GM23248 (cell line): ENCODE data around the gene ING1.

Experiments used
- EZH2 ChIP-seq: fragments of 200-600 bp; sonication (generic); IDR thresholded peaks from 2 replicates; pipeline ENCODE4 v1.6.1; 2018; ENCODE audit warnings: antibody characterized with exemption, mild to moderate bottlenecking; ENCODE audit not compliant: insufficient read depth, poor library complexity, severe bottlenecking
- EZH2phosphoT487 ChIP-seq: fragments of 200-600 bp; sonication (generic); IDR thresholded peaks from 2 replicates; pipeline ENCODE4 v1.6.1; 2018; ENCODE audit warnings: antibody characterized with exemption, moderate library complexity, mild to moderate bottlenecking, low read depth; ENCODE audit not compliant: insufficient read depth

GRCh38 chr13:110758195-110758805, 44.8 kb downstream of the ING1 start:
- no peak for TF ChIP-seq EZH2
- TF ChIP-seq EZH2phosphoT487, result no peak
